Endothelial cell of umbilical vein (primary cell): ENCODE data around the gene ADPGK. TPM values are rescaled to one million over a fixed set of nuclear protein-coding genes. Genes with fewer than 3 reads are reported as not detected.

Experiments used
- BruUV-seq: library from RNA; stranded (reverse); fragments of 400-500 nt; replicated peaks from 2 replicates; lab custom pipeline; 2021; lab: Mats Ljungman, UMichigan
- CTCF ChIA-PET: fragments of 300-600, 350-600 bp; sonication (Branson Sonifier 250); formaldehyde crosslinking; loops from one replicate; lab custom pipeline; 2021; ENCODE audit warnings: antibody characterized with exemption, inconsistent platforms; lab: Charles Lee
- POLR2A ChIA-PET: fragments of 300-600, 350-600 bp; sonication (Branson Sonifier 250); formaldehyde crosslinking; loops from one replicate; lab custom pipeline; 2021; ENCODE audit warnings: antibody characterized with exemption, inconsistent platforms; lab: Charles Lee
- DNase-seq: peaks from one replicate; pipeline ENCODE4 v3.0.0-alpha.2; 2011; ENCODE audit warnings: low read depth, low spot score
- FAIRE-seq: peaks from 2 replicates; lab custom pipeline; 2011; peaks lifted over from hg19 to GRCh38; lab: Jason Lieb, UNC
- H2AFZ ChIP-seq: 2 replicates; pipeline ENCODE4 v1.6.0; 2012; ENCODE audit warnings: low read depth, low read length, control low read depth, inconsistent platforms
- H3K27ac ChIP-seq: 2 replicates; pipeline ENCODE4 v1.5.1; 2011; ENCODE audit warnings: low read depth, mild to moderate bottlenecking, control low read depth, low read length, moderate library complexity; ENCODE audit not compliant: insufficient read depth
- H3K27me3 ChIP-seq, 2 experiments: 2 replicates each; pipeline versions ENCODE4 v1.6.0 to v1.6.1; 2011; ENCODE audit warnings: low read length in 2 of 2, mixed read lengths in 1 of 2; ENCODE audit not compliant: control insufficient read depth in 2 of 2, insufficient read depth in 2 of 2
- H3K36me3 ChIP-seq, 2 experiments: 2 replicates in 1 of 2; 3 replicates in 1 of 2; pipeline ENCODE4 v1.5.1; 2011; ENCODE audit warnings: low read length in 2 of 2, mild to moderate bottlenecking in 1 of 2, moderate library complexity in 1 of 2; ENCODE audit not compliant: control insufficient read depth in 2 of 2, insufficient read depth in 2 of 2; ENCODE audit errors: extremely low read depth in 1 of 2
- H3K4me1 ChIP-seq: 3 replicates; pipeline ENCODE4 v1.5.1; 2011; ENCODE audit warnings: mild to moderate bottlenecking, low read length; ENCODE audit not compliant: control insufficient read depth, insufficient read depth; ENCODE audit errors: extremely low read depth
- H3K4me2 ChIP-seq: 2 replicates; pipeline ENCODE4 v1.6.1; 2011; ENCODE audit warnings: low read length, control low read depth, mixed read lengths; ENCODE audit not compliant: insufficient read depth
- H3K4me3 ChIP-seq, 3 experiments: fragments of 200-600 bp in 1 of 3; sonication (generic), shearing (Covaris generic) in 1 of 3; replicated peaks in 1 of 3; 2 replicates each; pipeline ENCODE4 v1.5.1; 2011 to 2016; ENCODE audit warnings: control low read depth in 3 of 3, low read length in 3 of 3, mild to moderate bottlenecking in 2 of 3, inconsistent platforms in 1 of 3, low read depth in 1 of 3, moderate library complexity in 1 of 3; ENCODE audit not compliant: insufficient read depth in 1 of 3
- H3K79me2 ChIP-seq: 2 replicates; pipeline ENCODE4 v1.6.0; 2012; ENCODE audit warnings: low read length, inconsistent platforms; ENCODE audit not compliant: control insufficient read depth, insufficient read depth
- H3K9ac ChIP-seq: replicated peaks from 2 replicates; pipeline ENCODE3; 2011; ENCODE audit warnings: low read length, control low read depth; ENCODE audit not compliant: insufficient read depth; ENCODE audit errors: extremely low read depth
- H3K9me1 ChIP-seq: replicated peaks from 3 replicates; pipeline ENCODE4 v1.6.0; 2011; ENCODE audit warnings: mild to moderate bottlenecking, low read length; ENCODE audit not compliant: control insufficient read depth, insufficient read depth; ENCODE audit errors: extremely low read depth
- H3K9me3 ChIP-seq: replicated peaks from 2 replicates; pipeline ENCODE4 v1.5.1; 2012; ENCODE audit warnings: low read length, inconsistent platforms; ENCODE audit not compliant: control insufficient read depth, insufficient read depth
- H4K20me1 ChIP-seq: replicated peaks from 2 replicates; pipeline ENCODE3; 2011; ENCODE audit warnings: mild to moderate bottlenecking, low read length; ENCODE audit not compliant: control insufficient read depth, insufficient read depth; ENCODE audit errors: extremely low read depth
- EZH2 ChIP-seq: IDR thresholded peaks from 2 replicates; pipeline ENCODE4 v1.6.1; 2012; ENCODE audit warnings: borderline replicate concordance, low read depth, mild to moderate bottlenecking, moderate library complexity, low read length, inconsistent platforms; ENCODE audit not compliant: severe bottlenecking
- FOS ChIP-seq: IDR thresholded peaks from 2 replicates; pipeline ENCODE4 v1.6.1; 2011; ENCODE audit warnings: mild to moderate bottlenecking, low read length, moderate library complexity, borderline replicate concordance; ENCODE audit not compliant: insufficient read depth
- GATA2 ChIP-seq: IDR thresholded peaks from 2 replicates; pipeline ENCODE4 v1.7.0; 2011; ENCODE audit warnings: low read depth, mild to moderate bottlenecking, moderate library complexity, mixed read lengths, low read length; ENCODE audit not compliant: insufficient read length, insufficient read depth
- JUN ChIP-seq: IDR thresholded peaks from 2 replicates; pipeline ENCODE4 v1.6.1; 2011; ENCODE audit warnings: borderline replicate concordance, low read depth; ENCODE audit not compliant: insufficient read length, insufficient read depth
- MYC ChIP-seq: IDR thresholded peaks from one replicate; pipeline ENCODE4 v1.6.1; 2011; ENCODE audit warnings: mild to moderate bottlenecking, low read depth, low read length
- POLR2A ChIP-seq: IDR thresholded peaks from 2 replicates; pipeline ENCODE4 v1.6.1; 2012; ENCODE audit warnings: low read depth, mild to moderate bottlenecking, control low read depth, low read length
- POLR2AphosphoS5 ChIP-seq: IDR thresholded peaks from 2 replicates; pipeline ENCODE4 v1.6.1; 2012; ENCODE audit warnings: low read depth, mild to moderate bottlenecking, control low read depth, low read length, moderate library complexity; ENCODE audit not compliant: insufficient read depth
- dilution Hi-C: fragments of 300-500 bp; cut with MboI; formaldehyde crosslinking; loops from one replicate; pipeline ENCODE4 v1.15.0; 2019; ENCODE audit warnings: low sequenced_read_pairs; ENCODE audit not compliant: extremely low pct_ligation_motif_present
- intact Hi-C: fragments of 100-400 bp; cut with micrococcal nuclease; formaldehyde crosslinking; loops from one replicate; pipeline ENCODE4 v1.10.0; 2022
- polyA plus RNA-seq, 4 experiments: library from polyadenylated mRNA; depleted of rRNA in 3 of 4; stranded (reverse) in 3 of 4; unstranded in 1 of 4; fragments of >200 nt; gene quantifications; 2 replicates each; pipeline versions ENCODE4 v1.2.1 to v1.2.3, GENCODE V29; 2011 to 2012; ENCODE audit warnings: missing spikeins in 1 of 4
- total RNA-seq: library from RNA; stranded (reverse); gene quantifications from 2 replicates; pipeline ENCODE4 v1.2.3, GENCODE V29; 2021
- TF ChIP-seq, protein P1 (sequence below), 2 donors: IDR thresholded peaks; 1 replicate in 1 of 2; 2 replicates in 1 of 2; pipeline ENCODE4 v1.5.1; 2011; ENCODE audit warnings: low read length in 2 of 2, mild to moderate bottlenecking in 2 of 2, moderate library complexity in 2 of 2, control low read depth in 1 of 2, inconsistent platforms in 1 of 2, low read depth in 1 of 2; ENCODE audit not compliant: insufficient read depth in 1 of 2; ENCODE audit errors: extremely low read depth in 1 of 2
- TF ChIP-seq, protein P2 (sequence below): IDR thresholded peaks from 2 replicates; pipeline ENCODE4 v1.6.1; 2011; ENCODE audit not compliant: insufficient read depth, insufficient read length

The ADPGK gene
- total and polyA plus RNA-seq, 2 donors (not counting 3 experiments of a cell fraction or from before 2014, with no cell fraction given) = 51.0 to 57.1 TPM

DNA sequence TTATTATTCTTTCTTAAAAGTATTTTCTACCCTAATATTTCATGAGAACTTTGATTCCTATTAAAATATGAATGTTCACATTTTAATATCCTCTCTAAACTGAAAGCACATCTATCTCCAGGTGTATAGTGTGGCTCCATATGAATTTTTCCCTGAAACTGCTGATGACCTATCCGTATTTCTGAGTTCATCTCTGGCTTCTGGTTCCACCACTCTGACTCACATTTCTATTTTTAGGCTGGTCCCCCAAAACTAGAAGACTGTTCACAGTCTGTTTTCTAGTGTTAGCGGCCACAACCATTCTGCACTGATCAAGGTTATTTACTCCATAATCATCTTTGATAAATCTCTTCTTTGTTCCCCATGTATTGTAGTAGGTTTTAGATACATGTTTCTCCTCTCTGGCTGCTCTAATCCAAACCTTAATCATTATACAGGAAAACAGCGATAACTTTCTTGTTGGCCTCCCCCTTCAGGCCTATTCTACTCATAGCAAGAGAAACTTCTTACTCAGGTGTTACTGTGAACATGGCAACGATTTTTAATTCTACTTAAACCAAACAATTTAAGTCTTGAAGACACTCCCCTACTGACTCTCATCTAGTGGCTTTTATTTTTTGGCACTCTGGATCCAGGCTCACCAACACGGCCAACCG, 12.8 kb downstream of the ADPGK start:
- peaks cover 7% of the 10 kb centered on the region for H3K79me2 ChIP-seq
- H3K27ac ChIP-seq = no peak overlapping the region
- no peaks in the 10 kb centered on the region for H3K9me1 ChIP-seq
- dilution Hi-C loops (no loop called here), intact Hi-C loops (no loop called here)
- H3K4me2 ChIP-seq = no peak overlapping the region
- no peak for FAIRE-seq
- H3K36me3 ChIP-seq = peaks cover 2 to 7% of the 10 kb centered on the region in 2 experiments
- peaks cover 2% of the 10 kb centered on the region for H4K20me1 ChIP-seq
- H3K27me3 ChIP-seq = no peaks in the 10 kb centered on the region
- H2AFZ ChIP-seq = no peak overlapping the region
- no TSS peak for BruUV-seq
- H3K9ac ChIP-seq = no peak overlapping the region
- ChIA-PET POLR2A (no interaction called here), CTCF (interaction anchor here (0.6 kb wide), 1 partner anchor 42 kb away, joined by 3 read pairs; no protein-coding TSS in a partner anchor)
- H3K4me1 ChIP-seq = no peaks in the 10 kb centered on the region
- no peak overlapping the region for H3K4me3 ChIP-seq
- no peak for DNase-seq
- H3K9me3 ChIP-seq = no peaks in the 10 kb centered on the region
- TF ChIP-seq JUN (no peak), MYC (no peak), FOS (no peak), EZH2 (no peak)
- TF ChIP-seq, protein P1, sequence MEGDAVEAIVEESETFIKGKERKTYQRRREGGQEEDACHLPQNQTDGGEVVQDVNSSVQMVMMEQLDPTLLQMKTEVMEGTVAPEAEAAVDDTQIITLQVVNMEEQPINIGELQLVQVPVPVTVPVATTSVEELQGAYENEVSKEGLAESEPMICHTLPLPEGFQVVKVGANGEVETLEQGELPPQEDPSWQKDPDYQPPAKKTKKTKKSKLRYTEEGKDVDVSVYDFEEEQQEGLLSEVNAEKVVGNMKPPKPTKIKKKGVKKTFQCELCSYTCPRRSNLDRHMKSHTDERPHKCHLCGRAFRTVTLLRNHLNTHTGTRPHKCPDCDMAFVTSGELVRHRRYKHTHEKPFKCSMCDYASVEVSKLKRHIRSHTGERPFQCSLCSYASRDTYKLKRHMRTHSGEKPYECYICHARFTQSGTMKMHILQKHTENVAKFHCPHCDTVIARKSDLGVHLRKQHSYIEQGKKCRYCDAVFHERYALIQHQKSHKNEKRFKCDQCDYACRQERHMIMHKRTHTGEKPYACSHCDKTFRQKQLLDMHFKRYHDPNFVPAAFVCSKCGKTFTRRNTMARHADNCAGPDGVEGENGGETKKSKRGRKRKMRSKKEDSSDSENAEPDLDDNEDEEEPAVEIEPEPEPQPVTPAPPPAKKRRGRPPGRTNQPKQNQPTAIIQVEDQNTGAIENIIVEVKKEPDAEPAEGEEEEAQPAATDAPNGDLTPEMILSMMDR (IDR thresholded peaks at IDR 0.05; ENCODE audit: extremely low read depth in 1 of 2, insufficient read depth in 1 of 2, low read depth in 1 of 2, low read length in 2 of 2) = no peak

DNA sequence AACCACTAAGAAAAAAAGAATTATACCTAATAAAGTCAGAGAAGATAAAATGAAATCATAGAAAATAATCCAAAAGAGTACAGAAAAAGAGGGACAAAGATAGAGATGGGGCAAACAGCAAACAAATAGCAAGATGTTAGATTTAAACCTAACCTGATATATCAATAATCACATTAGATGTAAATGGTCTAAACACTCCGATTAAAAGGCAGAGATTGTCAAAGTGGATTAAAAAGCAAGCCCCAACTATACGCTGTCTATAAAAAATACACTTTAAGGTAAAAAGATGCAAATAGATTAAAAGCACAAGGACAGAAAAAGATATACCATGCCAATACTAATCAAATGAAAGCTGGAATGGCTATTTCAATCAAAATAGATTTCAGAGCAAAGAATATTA, 16.8 kb downstream of the ADPGK start:
- CTCF ChIA-PET = no interaction called here
- BruUV-seq = no TSS peak
- H3K4me2 ChIP-seq = no peak overlapping the region
- H3K27ac ChIP-seq = no peak overlapping the region
- FAIRE-seq (no peak), DNase-seq (no peak)
- peaks cover 0 to 3% of the 10 kb centered on the region in 2 experiments for H3K36me3 ChIP-seq
- H3K9me1 ChIP-seq = no peaks in the 10 kb centered on the region
- peaks cover 2% of the 10 kb centered on the region for H3K79me2 ChIP-seq
- intact Hi-C loops = no loop called here
- H4K20me1 ChIP-seq = no peaks in the 10 kb centered on the region
- POLR2A ChIA-PET = no interaction called here
- H3K9ac ChIP-seq = no peak overlapping the region
- TF ChIP-seq JUN = no peak
- no peak for TF ChIP-seq POLR2AphosphoS5
- TF ChIP-seq POLR2A = no peak
- TF ChIP-seq EZH2 = no peak
- TF ChIP-seq, protein P1 (IDR thresholded peaks at IDR 0.05; ENCODE audit: extremely low read depth in 1 of 2, insufficient read depth in 1 of 2, low read depth in 1 of 2, low read length in 2 of 2) = no peak
- no peak for TF ChIP-seq MYC
- TF ChIP-seq, protein P2, sequence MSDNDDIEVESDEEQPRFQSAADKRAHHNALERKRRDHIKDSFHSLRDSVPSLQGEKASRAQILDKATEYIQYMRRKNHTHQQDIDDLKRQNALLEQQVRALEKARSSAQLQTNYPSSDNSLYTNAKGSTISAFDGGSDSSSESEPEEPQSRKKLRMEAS = no peak
- no peak for TF ChIP-seq FOS
- no peak for TF ChIP-seq GATA2
- no peaks in the 10 kb centered on the region for H3K4me1 ChIP-seq
- no peak overlapping the region for H3K4me3 ChIP-seq
- no peak overlapping the region for H2AFZ ChIP-seq
- H3K27me3 ChIP-seq = no peaks in the 10 kb centered on the region
- H3K9me3 ChIP-seq = no peaks in the 10 kb centered on the region
- dilution Hi-C loops = no loop called here
